Astrocyte (in vitro differentiated cells and primary cell): ENCODE data around the gene DAAM2.

ENCODE experiments used
- EZH2 ChIP-seq: IDR thresholded peaks from 2 replicates; pipeline ENCODE4 v1.6.1; 2012; ENCODE audit warnings: mild to moderate bottlenecking, low read length, inconsistent platforms; ENCODE audit not compliant: insufficient read depth
- TF ChIP-seq, protein P1 (sequence below): IDR thresholded peaks from 2 replicates; pipeline ENCODE4 v1.5.1; 2011; ENCODE audit warnings: low read depth, mild to moderate bottlenecking, inconsistent platforms, low read length, moderate library complexity; ENCODE audit not compliant: insufficient read depth

- TF ChIP-seq, protein P1, sequence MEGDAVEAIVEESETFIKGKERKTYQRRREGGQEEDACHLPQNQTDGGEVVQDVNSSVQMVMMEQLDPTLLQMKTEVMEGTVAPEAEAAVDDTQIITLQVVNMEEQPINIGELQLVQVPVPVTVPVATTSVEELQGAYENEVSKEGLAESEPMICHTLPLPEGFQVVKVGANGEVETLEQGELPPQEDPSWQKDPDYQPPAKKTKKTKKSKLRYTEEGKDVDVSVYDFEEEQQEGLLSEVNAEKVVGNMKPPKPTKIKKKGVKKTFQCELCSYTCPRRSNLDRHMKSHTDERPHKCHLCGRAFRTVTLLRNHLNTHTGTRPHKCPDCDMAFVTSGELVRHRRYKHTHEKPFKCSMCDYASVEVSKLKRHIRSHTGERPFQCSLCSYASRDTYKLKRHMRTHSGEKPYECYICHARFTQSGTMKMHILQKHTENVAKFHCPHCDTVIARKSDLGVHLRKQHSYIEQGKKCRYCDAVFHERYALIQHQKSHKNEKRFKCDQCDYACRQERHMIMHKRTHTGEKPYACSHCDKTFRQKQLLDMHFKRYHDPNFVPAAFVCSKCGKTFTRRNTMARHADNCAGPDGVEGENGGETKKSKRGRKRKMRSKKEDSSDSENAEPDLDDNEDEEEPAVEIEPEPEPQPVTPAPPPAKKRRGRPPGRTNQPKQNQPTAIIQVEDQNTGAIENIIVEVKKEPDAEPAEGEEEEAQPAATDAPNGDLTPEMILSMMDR: no peak
- TF ChIP-seq EZH2: no peak
Observed at GRCh38 chr6:39893286-39893685, 101.1 kb downstream of the DAAM2 start.
